ENCODE data around the gene MTA3.
"Not testable (repeated sequence)": the region's sequence is repeated elsewhere in the genome, so short reads cannot be mapped to it uniquely, and the experiment has no call there.

Gene MTA3

GRCh38 chr2:42557306-42557705 is 11.1 kb upstream of the MTA3 start:
- TF ChIP-seq, protein P1, sequence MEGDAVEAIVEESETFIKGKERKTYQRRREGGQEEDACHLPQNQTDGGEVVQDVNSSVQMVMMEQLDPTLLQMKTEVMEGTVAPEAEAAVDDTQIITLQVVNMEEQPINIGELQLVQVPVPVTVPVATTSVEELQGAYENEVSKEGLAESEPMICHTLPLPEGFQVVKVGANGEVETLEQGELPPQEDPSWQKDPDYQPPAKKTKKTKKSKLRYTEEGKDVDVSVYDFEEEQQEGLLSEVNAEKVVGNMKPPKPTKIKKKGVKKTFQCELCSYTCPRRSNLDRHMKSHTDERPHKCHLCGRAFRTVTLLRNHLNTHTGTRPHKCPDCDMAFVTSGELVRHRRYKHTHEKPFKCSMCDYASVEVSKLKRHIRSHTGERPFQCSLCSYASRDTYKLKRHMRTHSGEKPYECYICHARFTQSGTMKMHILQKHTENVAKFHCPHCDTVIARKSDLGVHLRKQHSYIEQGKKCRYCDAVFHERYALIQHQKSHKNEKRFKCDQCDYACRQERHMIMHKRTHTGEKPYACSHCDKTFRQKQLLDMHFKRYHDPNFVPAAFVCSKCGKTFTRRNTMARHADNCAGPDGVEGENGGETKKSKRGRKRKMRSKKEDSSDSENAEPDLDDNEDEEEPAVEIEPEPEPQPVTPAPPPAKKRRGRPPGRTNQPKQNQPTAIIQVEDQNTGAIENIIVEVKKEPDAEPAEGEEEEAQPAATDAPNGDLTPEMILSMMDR (IDR thresholded peaks at IDR 0.05): no peak
- Histone ChIP-seq H3K9me3 (ENCODE audit: control insufficient read depth, low read length) (no peaks in the 10 kb centered on the region), H3K4me2 (ENCODE audit: low read length) (no peak overlapping the region)

DNA sequence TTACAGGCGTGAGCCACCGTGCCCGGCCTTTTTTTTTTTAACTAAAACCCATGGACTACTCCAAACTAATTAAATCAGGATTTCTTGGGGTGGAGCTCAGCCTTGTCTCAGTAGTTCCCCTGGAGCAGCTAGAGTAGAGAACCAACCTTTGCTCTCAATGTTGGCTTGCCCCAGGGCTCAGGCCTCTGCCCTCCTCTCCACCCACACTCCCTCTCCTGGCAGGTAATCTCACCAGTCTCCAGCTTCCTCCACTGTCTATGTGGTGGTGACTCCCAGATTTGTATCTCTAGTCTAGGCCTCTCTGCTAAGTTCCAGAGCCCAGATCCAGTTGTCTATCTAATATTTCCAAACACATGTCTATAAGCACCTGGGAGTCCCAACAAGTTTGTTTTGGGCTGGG is 9.6 kb upstream of the MTA3 start:
- Histone ChIP-seq H3K27ac (no peak overlapping the region), H3K9me3 (ENCODE audit: control insufficient read depth, low read length) (no peaks in the 10 kb centered on the region), H3K27me3 (ENCODE audit: control insufficient read depth, insufficient read depth, low read length) (no peaks in the 10 kb centered on the region), H3K36me3 (ENCODE audit: control insufficient read depth, insufficient read depth, low read length) (no peaks in the 10 kb centered on the region), H3K4me2 (ENCODE audit: low read length) (no peak overlapping the region), H3K9ac (no peak overlapping the region), H3K4me1 (no peaks in the 10 kb centered on the region), H2AFZ (no peak overlapping the region), H3K4me3 (ENCODE audit: low read depth, low read length) (no peak overlapping the region), H3K79me2 (no peaks in the 10 kb centered on the region)
- TF ChIP-seq, protein P1 (IDR thresholded peaks at IDR 0.05): no peak

More at GRCh38 chr2:42557306-42557705, 11.1 kb upstream of the MTA3 start:
- Histone ChIP-seq H3K79me2 (no peaks in the 10 kb centered on the region), H3K4me3 (ENCODE audit: low read depth, low read length) (no peak overlapping the region), H2AFZ (no peak overlapping the region), H3K9ac (no peak overlapping the region), H3K36me3 (ENCODE audit: control insufficient read depth, insufficient read depth, low read length) (no peaks in the 10 kb centered on the region), H3K4me1 (no peaks in the 10 kb centered on the region), H3K27ac (no peak overlapping the region), H3K27me3 (ENCODE audit: control insufficient read depth, insufficient read depth, low read length) (no peaks in the 10 kb centered on the region)

DNA sequence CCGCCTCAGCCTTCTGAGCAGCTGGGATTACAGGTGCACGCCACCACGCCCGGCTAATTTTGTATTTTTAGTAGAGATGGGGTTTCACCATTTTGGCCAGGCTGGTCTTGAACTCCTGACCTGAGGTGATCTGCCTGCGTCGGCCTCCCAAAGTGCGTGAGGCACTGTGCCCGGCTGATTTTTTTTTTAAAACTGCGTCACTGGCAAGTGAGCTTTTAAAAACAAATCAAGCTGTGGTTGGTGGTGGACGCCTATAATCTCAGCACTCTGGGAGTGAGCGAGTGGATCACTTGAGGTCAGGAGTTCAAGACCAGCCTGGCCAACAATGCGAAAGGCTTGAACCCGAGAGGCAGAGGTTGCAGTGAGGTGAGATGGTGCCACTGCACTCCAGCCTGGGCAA is 8.3 kb upstream of the MTA3 start:
- not testable (repeated sequence) for H3K27ac ChIP-seq; H3K4me3 ChIP-seq (ENCODE audit: low read depth, low read length); H3K36me3 ChIP-seq (ENCODE audit: control insufficient read depth, insufficient read depth, low read length); H3K9me3 ChIP-seq (ENCODE audit: control insufficient read depth, low read length); H3K4me2 ChIP-seq (ENCODE audit: low read length); H3K4me1 ChIP-seq; H2AFZ ChIP-seq; H3K79me2 ChIP-seq; H3K9ac ChIP-seq; H3K27me3 ChIP-seq (ENCODE audit: control insufficient read depth, insufficient read depth, low read length)

- Histone ChIP-seq H3K4me3 (ENCODE audit: low read depth, low read length) (no peak overlapping the region), H3K27ac (no peak overlapping the region), H3K79me2 (no peaks in the 10 kb centered on the region), H3K4me1 (no peaks in the 10 kb centered on the region), H3K36me3 (ENCODE audit: control insufficient read depth, insufficient read depth, low read length) (no peaks in the 10 kb centered on the region), H2AFZ (no peak overlapping the region), H3K9me3 (ENCODE audit: control insufficient read depth, low read length) (no peaks in the 10 kb centered on the region), H3K9ac (no peak overlapping the region), H3K27me3 (ENCODE audit: control insufficient read depth, insufficient read depth, low read length) (no peaks in the 10 kb centered on the region), H3K4me2 (ENCODE audit: low read length) (no peak overlapping the region)
- TF ChIP-seq, protein P1 (IDR thresholded peaks at IDR 0.05): no peak
Observed at GRCh38 chr2:42560899-42561298, 7.5 kb upstream of the MTA3 start.

- Histone ChIP-seq H3K4me3 (ENCODE audit: low read depth, low read length) (no peak overlapping the region), H3K27ac (no peak overlapping the region), H3K27me3 (ENCODE audit: control insufficient read depth, insufficient read depth, low read length) (no peaks in the 10 kb centered on the region), H3K4me2 (ENCODE audit: low read length) (no peak overlapping the region), H3K36me3 (ENCODE audit: control insufficient read depth, insufficient read depth, low read length) (no peaks in the 10 kb centered on the region), H3K79me2 (no peaks in the 10 kb centered on the region), H3K9me3 (ENCODE audit: control insufficient read depth, low read length) (no peaks in the 10 kb centered on the region), H2AFZ (no peak overlapping the region), H3K9ac (no peak overlapping the region), H3K4me1 (peaks cover 4% of the 10 kb centered on the region)
- TF ChIP-seq, protein P1 (IDR thresholded peaks at IDR 0.05): no peak
Observed at GRCh38 chr2:42562474-42563144, 5.8 kb upstream of the MTA3 start.

All from parathyroid adenoma (tissue), 2 donors.